Lower leg skin (tissue), 3 donors: ENCODE results near the gene GH2.

Experiments
- CTCF ChIP-seq, 3 donors: fragments of 450-650 bp; IDR thresholded peaks; one replicate each; pipeline ENCODE4 v1.5.1; 2016; ENCODE audit warnings: antibody characterized with exemption in 3 of 3, mild to moderate bottlenecking in 3 of 3, moderate library complexity in 2 of 3
- POLR2A ChIP-seq, 2 donors: fragments of 450-650 bp; IDR thresholded peaks; one replicate each; pipeline ENCODE4 v1.6.1; 2016 to 2017; ENCODE audit warnings: antibody characterized with exemption in 2 of 2, mild to moderate bottlenecking in 1 of 2, moderate library complexity in 1 of 2

- TF ChIP-seq CTCF (IDR thresholded peaks at IDR 0.05) (no peak), POLR2A (IDR thresholded peaks at IDR 0.05) (no peak)
Measured at GRCh38 chr17:63911041-63911635, 29.4 kb upstream of the GH2 start, which contains the start of gene CSHL1.
